HG03159 (cell line): ENCODE data around the gene ERC2.
"Not testable (repeated sequence)": the region's sequence is repeated elsewhere in the genome, so short reads cannot be mapped to it uniquely, and the experiment has no call there.

Experiments used
- ATAC-seq: cut with Tn5 transposase; IDR thresholded peaks from one replicate; pipeline ENCODE4 v1.9.1; 2021; ENCODE audit warnings: mild to moderate bottlenecking, moderate library complexity; ENCODE audit not compliant: unreplicated experiment

The ERC2 gene

DNA sequence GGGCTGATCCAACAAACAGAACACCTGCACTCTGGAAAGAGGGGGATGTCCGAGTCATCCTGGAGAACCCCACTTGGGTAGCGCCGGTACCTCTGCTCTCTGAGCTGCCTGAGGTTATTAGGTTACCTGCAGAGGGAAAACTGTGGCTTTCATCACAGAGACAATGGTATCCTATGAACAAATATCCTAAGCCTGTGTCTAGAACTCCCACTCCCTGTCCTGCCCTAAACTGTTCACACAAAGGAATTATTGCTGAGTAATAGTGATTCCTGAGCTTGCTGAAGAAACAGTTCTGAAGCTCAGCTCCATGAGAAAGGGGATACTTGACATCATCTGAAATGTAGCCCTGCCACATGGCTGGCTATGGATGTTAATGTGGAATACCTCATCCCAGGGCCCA, 949.2 kb downstream of the ERC2 start:
- ATAC-seq, result no peak

GRCh38 chr3:55518451-55518850, 949.8 kb downstream of the ERC2 start:
- ATAC-seq, result no peak

- ATAC-seq, result no peak
These were observed 951.8 kb downstream of the ERC2 start for GRCh38 chr3:55516392-55517030.

- no peak for ATAC-seq
These were observed 952.6 kb downstream of the ERC2 start for GRCh38 chr3:55515550-55516246.

GRCh38 chr3:55514962-55515361, 953.3 kb downstream of the ERC2 start:
- no peak for ATAC-seq

- ATAC-seq, result no peak
These were observed 955.5 kb downstream of the ERC2 start for GRCh38 chr3:55512571-55513343.

DNA sequence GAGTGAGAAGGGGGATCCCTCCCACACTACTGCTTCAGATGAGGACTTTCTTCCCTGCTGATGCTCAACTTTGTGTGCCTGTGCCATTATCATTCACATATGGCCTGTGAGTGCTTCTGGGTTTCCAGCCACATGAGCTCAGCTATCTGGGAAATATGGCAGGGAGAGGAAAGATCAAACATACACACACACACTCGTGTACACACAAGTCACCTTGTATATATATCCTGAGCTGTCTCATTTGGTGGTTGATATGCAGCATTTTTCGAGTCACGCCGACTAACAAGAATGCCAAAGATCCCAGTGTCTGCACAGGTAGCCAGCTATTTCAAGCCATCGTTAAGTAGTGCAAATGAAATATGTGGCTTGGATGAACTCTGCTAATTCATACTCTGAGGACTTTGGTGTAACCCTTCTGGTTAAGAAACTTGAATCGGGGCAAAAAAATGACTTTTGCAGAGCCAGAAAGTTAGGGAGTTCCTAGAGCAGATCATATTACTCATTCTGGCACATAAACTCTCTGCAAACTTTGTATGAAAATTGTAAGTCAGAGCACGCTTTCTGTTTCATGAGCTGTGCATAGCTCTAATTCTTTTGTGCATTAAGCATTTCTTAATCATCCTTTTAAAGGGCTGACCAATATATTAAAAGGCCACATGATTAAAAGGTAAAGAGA, 956.2 kb downstream of the ERC2 start:
- no peak for ATAC-seq

GRCh38 chr3:55508335-55508734, 959.9 kb downstream of the ERC2 start:
- no peak for ATAC-seq

GRCh38 chr3:55507808-55508207, 960.5 kb downstream of the ERC2 start:
- ATAC-seq, result no peak

DNA sequence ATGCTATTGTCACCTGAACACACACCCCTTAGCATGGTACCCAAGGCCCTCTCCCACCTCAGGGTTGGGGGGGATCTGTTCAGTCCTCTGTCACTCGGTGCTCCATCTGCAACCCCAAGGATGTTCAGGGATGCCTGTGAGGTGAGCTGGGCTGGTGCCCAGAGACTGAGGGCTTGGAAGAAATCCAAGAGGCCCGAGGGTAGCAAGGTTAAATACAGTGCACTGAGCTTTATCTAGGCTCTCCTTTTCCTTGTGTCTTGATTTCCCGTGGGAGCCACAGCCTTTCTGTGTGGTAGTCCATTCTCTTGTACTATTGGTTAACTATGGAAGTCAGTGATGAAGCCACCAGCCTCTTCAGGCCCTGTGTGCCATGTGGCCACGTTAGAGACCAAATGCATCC, 962.5 kb downstream of the ERC2 start:
- no peak for ATAC-seq

- ATAC-seq, result not testable (repeated sequence)
These were observed 963.2 kb downstream of the ERC2 start for GRCh38 chr3:55505102-55505501.

GRCh38 chr3:55501905-55502304, 966.4 kb downstream of the ERC2 start:
- ATAC-seq, result no peak

DNA sequence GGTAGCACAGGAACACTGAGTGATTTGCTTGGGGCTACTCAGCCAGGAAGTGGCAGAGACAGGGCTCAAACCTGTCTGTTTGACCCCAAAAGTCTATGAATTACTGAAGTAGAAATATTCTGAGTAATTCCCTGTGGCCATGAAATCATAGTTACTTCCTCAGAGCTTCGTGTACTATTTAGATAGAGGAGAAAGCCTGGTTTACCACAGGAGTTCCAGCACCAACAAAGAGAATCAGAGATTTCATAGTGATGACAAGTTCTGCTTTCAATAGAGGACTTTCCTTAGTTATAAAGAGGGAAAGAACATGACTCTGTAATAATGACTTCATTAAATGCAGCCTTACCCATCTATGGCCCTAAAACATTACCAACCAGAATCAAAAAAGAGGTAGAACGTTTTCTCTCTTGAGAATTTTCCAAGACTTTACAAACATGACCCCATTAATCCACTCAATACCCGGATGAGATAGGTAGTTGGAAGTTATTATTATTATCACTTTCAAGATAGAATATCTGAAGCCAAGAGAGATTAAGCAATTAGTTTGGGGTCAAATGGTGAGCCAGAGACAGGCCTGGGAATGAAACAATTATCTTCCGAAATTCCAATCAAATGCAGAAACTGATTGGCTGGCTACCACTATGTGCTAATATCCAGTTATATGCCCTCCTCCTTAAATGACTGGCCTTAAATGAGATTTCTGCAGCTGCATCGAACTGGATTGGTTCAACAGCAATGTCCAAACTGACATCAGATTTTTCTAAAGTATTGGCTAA, 967.5 kb downstream of the ERC2 start:
- ATAC-seq, result no peak

GRCh38 chr3:55498520-55498919, 969.7 kb downstream of the ERC2 start:
- no peak for ATAC-seq

DNA sequence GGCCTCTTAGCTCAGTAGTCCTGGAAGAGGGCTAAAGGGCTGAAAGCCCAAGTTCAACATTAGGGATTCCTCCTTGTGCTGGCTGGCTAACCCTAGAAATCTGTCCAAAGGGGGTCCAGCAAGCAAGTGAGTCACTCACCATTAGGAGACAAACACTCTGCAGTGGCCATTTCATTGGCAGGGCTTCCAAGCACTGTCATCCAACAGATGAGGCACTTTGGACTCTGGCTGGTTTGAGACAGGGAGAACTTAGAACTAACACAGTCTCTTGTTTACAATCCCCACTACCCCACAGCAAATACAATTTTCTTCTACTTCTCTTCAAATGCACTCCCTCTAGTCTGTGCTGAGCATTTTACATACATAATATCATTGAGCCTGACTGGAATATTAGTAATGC, 971.0 kb downstream of the ERC2 start:
- no peak for ATAC-seq

DNA sequence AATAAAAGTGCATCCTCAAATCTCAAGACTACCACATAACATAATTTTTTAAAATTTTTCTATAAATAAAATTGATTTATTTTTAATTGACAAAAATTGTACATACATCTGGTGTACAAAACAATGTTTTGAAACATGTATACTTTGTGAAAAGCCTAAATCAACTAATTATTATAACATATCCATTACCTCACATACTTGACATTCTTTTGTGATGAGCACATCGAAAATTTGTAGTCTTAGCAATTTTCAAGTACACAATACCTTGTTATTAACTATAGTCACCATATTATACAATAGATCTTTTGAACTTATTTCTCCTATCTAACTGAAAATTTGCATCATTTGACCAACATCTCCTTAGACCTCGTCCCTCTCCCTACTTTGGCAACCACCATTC, 973.3 kb downstream of the ERC2 start:
- no peak for ATAC-seq

- ATAC-seq, result no peak
These were observed 975.3 kb downstream of the ERC2 start for GRCh38 chr3:55492976-55493375.

- ATAC-seq, result no peak
These were observed 976.9 kb downstream of the ERC2 start for GRCh38 chr3:55491296-55491816.

DNA sequence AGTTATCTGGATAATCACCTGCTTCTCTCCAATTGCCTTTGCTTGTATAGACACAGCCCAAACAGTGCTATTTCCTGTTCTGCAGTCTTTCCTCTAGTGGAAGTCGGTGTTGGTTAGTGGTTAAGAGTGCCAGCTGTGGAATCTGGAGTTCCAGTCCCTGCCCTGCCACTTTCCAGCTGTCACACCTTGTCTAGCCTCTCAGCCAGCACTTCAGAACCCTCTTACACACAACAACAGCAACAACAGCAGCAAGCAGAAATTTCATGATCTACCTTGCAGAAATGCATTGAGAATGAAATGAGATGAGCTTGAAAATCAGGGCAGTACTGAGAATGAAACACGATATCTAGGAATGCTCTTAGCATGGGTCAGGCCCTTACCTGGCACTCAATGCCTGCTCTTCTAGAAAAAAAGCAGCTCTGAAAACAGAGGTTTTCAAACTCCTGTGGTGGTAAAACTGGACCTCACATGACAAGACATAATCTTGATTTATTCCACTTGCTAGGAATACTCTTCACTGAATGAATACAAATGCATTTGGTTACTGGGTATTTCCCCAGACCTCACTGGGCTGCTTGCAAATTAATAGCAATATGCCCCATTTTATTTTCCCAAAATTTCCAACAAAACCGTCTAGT, 977.9 kb downstream of the ERC2 start:
- ATAC-seq, result no peak

- no peak for ATAC-seq
These were observed 978.5 kb downstream of the ERC2 start for GRCh38 chr3:55489798-55490132.
